ENCODE data around the gene PAGR1. TPM values are rescaled to one million over a fixed set of nuclear protein-coding genes. Genes with fewer than 3 reads are reported as not detected.
A peak's percentile ranks its signal among the peaks of the same experiment; 100 is the strongest.

PAGR1 gene
- total and polyA plus RNA-seq, 2 of the 13 experiments (the other 11 are each of a cell fraction or from before 2014, with no cell fraction given) = 9.8 to 66.4 TPM

DNA sequence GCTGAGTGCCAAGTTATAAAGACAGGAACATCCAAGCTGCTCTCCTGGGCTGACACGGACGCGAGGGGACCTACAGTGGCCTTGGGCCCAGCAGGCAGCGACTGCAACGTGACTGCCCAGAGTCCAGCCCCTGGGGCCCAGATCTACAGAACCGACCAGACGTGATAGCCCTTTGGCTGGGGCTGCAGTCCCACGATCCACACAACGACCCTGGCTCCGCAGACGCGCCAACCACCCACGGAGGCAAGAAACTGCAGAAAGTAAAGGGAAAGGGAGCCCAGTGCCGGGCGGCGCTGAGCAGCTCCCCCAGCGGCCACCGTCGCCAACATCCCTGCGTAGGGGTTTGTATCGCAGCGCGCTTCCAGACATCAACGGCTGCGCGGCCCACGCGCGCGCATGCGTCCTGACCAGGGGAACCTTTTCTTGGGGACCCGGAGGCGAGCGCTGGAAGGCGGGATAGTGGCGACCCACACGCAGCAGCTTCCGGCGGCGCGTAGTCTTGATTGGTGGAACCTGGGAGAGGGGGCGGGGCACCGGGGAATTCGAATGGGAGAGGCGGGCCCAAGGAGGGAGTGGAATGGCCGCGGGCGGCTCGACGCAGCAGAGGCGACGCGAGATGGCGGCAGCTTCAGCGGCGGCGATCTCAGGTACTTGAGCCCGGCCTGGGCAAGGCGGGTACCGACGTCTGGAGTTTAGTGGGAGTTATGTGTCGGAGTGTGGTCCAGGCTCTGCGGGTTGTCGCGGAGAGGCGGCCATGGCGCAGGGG lies 25.6 kb upstream of the PAGR1 start, which contains the start of gene KIF22 (continued):
- TF ChIP-seq ZFP36L2 (CRISPR knock-in tag; IDR thresholded peaks at IDR 0.05) (no peak; the same call in 1 of the 2 replicates), HNRNPH1 (optimal IDR thresholded peaks at IDR 0.05; ENCODE audit: low read depth, low read length) (no peak), NFRKB (IDR thresholded peaks at IDR 0.05) (no peak), ELF1 (CRISPR knock-in tag; IDR thresholded peaks at IDR 0.05) (peak; percentile 82), MXI1 (IDR thresholded peaks at IDR 0.05; ENCODE audit: borderline replicate concordance, low read depth, low read length) (peak; percentile 92), FOXC1 (CRISPR knock-in tag; IDR thresholded peaks at IDR 0.05; ENCODE audit: borderline replicate concordance) (peak; percentile 81), ZFP90 (CRISPR knock-in tag; IDR thresholded peaks at IDR 0.05; ENCODE audit: borderline replicate concordance) (peak; percentile 71), U2AF1 (optimal IDR thresholded peaks at IDR 0.05; ENCODE audit: low read depth, low read length) (peak; percentile 50), ZNF530 (CRISPR knock-in tag; IDR thresholded peaks at IDR 0.05; ENCODE audit: low read depth) (no peak), ZNF317 (CRISPR knock-in tag; IDR thresholded peaks at IDR 0.05) (peak; percentile 80), SUZ12 (IDR thresholded peaks at IDR 0.05; ENCODE audit: low read depth, low read length) (0 out of 2 replicates have a peak, but pooled peaks have one; percentile 9), ZNF629 (CRISPR knock-in tag; conservative IDR thresholded peaks at IDR 0.05) (no peak; the same call in 1 of the 2 replicates), MTF2 (CRISPR knock-in tag; IDR thresholded peaks at IDR 0.05; ENCODE audit: borderline replicate concordance) (0 out of 2 replicates have a peak, but pooled peaks have one; percentile 13)
- TF ChIP-seq, protein P1, sequence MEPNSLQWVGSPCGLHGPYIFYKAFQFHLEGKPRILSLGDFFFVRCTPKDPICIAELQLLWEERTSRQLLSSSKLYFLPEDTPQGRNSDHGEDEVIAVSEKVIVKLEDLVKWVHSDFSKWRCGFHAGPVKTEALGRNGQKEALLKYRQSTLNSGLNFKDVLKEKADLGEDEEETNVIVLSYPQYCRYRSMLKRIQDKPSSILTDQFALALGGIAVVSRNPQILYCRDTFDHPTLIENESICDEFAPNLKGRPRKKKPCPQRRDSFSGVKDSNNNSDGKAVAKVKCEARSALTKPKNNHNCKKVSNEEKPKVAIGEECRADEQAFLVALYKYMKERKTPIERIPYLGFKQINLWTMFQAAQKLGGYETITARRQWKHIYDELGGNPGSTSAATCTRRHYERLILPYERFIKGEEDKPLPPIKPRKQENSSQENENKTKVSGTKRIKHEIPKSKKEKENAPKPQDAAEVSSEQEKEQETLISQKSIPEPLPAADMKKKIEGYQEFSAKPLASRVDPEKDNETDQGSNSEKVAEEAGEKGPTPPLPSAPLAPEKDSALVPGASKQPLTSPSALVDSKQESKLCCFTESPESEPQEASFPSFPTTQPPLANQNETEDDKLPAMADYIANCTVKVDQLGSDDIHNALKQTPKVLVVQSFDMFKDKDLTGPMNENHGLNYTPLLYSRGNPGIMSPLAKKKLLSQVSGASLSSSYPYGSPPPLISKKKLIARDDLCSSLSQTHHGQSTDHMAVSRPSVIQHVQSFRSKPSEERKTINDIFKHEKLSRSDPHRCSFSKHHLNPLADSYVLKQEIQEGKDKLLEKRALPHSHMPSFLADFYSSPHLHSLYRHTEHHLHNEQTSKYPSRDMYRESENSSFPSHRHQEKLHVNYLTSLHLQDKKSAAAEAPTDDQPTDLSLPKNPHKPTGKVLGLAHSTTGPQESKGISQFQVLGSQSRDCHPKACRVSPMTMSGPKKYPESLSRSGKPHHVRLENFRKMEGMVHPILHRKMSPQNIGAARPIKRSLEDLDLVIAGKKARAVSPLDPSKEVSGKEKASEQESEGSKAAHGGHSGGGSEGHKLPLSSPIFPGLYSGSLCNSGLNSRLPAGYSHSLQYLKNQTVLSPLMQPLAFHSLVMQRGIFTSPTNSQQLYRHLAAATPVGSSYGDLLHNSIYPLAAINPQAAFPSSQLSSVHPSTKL (CRISPR knock-in tag; IDR thresholded peaks at IDR 0.05) = peak; percentile 78
- TF ChIP-seq, protein P2, sequence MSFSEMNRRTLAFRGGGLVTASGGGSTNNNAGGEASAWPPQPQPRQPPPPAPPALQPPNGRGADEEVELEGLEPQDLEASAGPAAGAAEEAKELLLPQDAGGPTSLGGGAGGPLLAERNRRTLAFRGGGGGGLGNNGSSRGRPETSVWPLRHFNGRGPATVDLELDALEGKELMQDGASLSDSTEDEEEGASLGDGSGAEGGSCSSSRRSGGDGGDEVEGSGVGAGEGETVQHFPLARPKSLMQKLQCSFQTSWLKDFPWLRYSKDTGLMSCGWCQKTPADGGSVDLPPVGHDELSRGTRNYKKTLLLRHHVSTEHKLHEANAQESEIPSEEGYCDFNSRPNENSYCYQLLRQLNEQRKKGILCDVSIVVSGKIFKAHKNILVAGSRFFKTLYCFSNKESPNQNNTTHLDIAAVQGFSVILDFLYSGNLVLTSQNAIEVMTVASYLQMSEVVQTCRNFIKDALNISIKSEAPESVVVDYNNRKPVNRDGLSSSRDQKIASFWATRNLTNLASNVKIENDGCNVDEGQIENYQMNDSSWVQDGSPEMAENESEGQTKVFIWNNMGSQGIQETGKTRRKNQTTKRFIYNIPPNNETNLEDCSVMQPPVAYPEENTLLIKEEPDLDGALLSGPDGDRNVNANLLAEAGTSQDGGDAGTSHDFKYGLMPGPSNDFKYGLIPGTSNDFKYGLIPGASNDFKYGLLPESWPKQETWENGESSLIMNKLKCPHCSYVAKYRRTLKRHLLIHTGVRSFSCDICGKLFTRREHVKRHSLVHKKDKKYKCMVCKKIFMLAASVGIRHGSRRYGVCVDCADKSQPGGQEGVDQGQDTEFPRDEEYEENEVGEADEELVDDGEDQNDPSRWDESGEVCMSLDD (CRISPR knock-in tag; IDR thresholded peaks at IDR 0.05; ENCODE audit: borderline replicate concordance) = peak; percentile 56; the same call in 1 of the 2 replicates
- TF ChIP-seq, protein P3, sequence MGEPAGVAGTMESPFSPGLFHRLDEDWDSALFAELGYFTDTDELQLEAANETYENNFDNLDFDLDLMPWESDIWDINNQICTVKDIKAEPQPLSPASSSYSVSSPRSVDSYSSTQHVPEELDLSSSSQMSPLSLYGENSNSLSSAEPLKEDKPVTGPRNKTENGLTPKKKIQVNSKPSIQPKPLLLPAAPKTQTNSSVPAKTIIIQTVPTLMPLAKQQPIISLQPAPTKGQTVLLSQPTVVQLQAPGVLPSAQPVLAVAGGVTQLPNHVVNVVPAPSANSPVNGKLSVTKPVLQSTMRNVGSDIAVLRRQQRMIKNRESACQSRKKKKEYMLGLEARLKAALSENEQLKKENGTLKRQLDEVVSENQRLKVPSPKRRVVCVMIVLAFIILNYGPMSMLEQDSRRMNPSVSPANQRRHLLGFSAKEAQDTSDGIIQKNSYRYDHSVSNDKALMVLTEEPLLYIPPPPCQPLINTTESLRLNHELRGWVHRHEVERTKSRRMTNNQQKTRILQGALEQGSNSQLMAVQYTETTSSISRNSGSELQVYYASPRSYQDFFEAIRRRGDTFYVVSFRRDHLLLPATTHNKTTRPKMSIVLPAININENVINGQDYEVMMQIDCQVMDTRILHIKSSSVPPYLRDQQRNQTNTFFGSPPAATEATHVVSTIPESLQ (CRISPR knock-in tag; conservative IDR thresholded peaks at IDR 0.05) = peak; percentile 79; the same call in 1 of the 2 replicates
- TF ChIP-seq, protein P4, sequence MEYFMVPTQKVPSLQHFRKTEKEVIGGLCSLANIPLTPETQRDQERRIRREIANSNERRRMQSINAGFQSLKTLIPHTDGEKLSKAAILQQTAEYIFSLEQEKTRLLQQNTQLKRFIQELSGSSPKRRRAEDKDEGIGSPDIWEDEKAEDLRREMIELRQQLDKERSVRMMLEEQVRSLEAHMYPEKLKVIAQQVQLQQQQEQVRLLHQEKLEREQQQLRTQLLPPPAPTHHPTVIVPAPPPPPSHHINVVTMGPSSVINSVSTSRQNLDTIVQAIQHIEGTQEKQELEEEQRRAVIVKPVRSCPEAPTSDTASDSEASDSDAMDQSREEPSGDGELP (IDR thresholded peaks at IDR 0.05; ENCODE audit: borderline replicate concordance, low read depth) = no peak
- TF ChIP-seq, protein P5, sequence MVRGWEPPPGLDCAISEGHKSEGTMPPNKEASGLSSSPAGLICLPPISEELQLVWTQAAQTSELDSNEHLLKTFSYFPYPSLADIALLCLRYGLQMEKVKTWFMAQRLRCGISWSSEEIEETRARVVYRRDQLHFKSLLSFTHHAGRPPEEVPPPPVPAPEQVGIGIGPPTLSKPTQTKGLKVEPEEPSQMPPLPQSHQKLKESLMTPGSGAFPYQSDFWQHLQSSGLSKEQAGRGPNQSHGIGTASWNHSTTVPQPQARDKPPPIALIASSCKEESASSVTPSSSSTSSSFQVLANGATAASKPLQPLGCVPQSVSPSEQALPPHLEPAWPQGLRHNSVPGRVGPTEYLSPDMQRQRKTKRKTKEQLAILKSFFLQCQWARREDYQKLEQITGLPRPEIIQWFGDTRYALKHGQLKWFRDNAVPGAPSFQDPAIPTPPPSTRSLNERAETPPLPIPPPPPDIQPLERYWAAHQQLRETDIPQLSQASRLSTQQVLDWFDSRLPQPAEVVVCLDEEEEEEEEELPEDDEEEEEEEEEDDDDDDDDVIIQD (CRISPR knock-in tag; IDR thresholded peaks at IDR 0.05; ENCODE audit: low read depth) = peak; percentile 77

All from HepG2 (cell line).